ENCODE results near the gene CAMTA1.

CAMTA1 gene

GRCh38 chr1:7587773-7588456 is 802.7 kb downstream of the CAMTA1 start (continued):
- TF ChIP-seq ZNF18 (tag by site-specific recombination; IDR thresholded peaks at IDR 0.05) (no peak), ZFP41 (tag by site-specific recombination; IDR thresholded peaks at IDR 0.05; ENCODE audit: borderline replicate concordance) (no peak), ZFP3 (tag by site-specific recombination; IDR thresholded peaks at IDR 0.05; ENCODE audit: low read depth) (no peak)
- TF ChIP-seq, protein P1, sequence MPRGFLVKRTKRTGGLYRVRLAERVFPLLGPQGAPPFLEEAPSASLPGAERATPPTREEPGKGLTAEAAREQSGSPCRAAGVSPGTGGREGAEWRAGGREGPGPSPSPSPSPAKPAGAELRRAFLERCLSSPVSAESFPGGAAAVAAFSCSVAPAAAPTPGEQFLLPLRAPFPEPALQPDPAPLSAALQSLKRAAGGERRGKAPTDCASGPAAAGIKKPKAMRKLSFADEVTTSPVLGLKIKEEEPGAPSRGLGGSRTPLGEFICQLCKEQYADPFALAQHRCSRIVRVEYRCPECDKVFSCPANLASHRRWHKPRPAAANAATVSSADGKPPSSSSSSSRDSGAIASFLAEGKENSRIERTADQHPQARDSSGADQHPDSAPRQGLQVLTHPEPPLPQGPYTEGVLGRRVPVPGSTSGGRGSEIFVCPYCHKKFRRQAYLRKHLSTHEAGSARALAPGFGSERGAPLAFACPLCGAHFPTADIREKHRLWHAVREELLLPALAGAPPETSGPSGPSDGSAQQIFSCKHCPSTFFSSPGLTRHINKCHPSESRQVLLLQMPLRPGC (tag by site-specific recombination; IDR thresholded peaks at IDR 0.05): no peak

DNA sequence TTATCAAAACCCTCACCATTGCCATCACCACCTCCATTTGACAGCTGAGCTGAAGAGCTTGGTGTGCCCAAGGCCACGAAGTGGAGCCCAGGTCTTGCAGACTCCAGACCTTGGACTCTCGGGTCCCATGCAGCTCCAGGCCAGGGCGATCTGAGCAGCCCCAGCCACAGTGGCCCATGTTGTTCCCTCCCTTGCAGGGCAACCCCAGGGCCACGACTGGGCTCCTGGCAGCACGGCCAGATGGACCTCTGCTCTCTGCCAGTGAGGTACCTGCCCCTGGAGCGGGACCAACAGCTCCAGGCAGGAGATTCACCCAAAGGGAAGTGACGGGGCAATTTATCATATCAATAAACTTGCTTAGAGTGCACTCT is 803.2 kb downstream of the CAMTA1 start:
- ChIA-PET POLR2A (no interaction called here), CTCF (no interaction called here)
- no peaks in the 10 kb centered on the region for H3K4me1 ChIP-seq (ENCODE audit: control insufficient read depth, insufficient read depth, low read length)
- no peak for TF ChIP-seq PRDM1 (tag by site-specific recombination; IDR thresholded peaks at IDR 0.05)
- no peak for TF ChIP-seq ZEB2 (tag by site-specific recombination; IDR thresholded peaks at IDR 0.05)
- TF ChIP-seq OVOL3 (tag by site-specific recombination; IDR thresholded peaks at IDR 0.05): no peak
- no peak for TF ChIP-seq SCRT2 (tag by site-specific recombination; IDR thresholded peaks at IDR 0.05)
- TF ChIP-seq ZNF174 (tag by site-specific recombination; IDR thresholded peaks at IDR 0.05): no peak
- H3K4me3 ChIP-seq (ENCODE audit: low read depth, low read length): no peak overlapping the region
- no peak overlapping the region for H3K27ac ChIP-seq (ENCODE audit: extremely low read depth, low read depth, low read length)
- no peaks in the 10 kb centered on the region for H3K9me3 ChIP-seq (ENCODE audit: control insufficient read depth, insufficient read depth, low read depth, low read length)
- no peaks in the 10 kb centered on the region for H3K36me3 ChIP-seq (ENCODE audit: control insufficient read depth in 2 of 2, insufficient read depth in 1 of 2, low read length in 2 of 2)

DNA sequence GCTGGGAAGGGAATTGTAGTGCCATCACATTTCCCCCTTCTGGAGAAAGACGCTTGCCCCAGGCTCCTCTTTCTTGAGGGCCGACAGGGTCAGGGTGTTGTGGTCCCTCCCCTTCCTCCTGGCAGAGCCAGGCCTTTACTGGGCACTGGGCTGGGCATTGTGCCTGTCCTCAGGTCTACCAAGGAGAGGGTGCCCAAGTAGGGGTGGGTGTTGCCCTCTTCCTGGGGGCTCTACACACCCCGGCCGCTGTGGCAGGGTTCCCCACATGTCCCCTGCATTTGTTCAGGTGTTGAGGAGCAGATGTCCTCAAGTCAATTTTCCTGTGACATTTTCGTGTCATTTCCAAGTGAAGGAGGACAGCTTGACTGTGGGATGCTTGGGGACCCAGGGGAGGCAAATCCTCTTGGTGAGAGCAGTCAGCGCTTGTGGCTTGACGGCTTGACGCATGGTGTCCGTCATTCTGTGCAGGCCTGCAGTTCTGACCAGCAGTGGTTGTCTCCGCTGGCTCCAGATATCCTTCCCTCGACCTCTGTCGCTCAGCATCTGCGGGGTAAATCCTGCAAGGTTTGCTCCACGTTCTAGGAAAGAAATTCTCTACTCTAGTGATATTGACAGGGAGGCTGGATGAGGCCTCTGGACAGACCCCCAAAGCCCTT is 804.0 kb downstream of the CAMTA1 start:
- Histone ChIP-seq H3K9me3 (ENCODE audit: control insufficient read depth, insufficient read depth, low read depth, low read length) (no peaks in the 10 kb centered on the region), H3K27ac (ENCODE audit: extremely low read depth, low read depth, low read length) (no peak overlapping the region), H3K4me3 (ENCODE audit: low read depth, low read length) (no peak overlapping the region), H3K4me1 (ENCODE audit: control insufficient read depth, insufficient read depth, low read length) (no peaks in the 10 kb centered on the region), H3K36me3 (ENCODE audit: control insufficient read depth in 2 of 2, insufficient read depth in 1 of 2, low read length in 2 of 2) (no peaks in the 10 kb centered on the region)
- no peak for TF ChIP-seq ZNF394 (tag by site-specific recombination; IDR thresholded peaks at IDR 0.05; ENCODE audit: borderline replicate concordance)
- no peak for TF ChIP-seq PRDM4 (tag by site-specific recombination; IDR thresholded peaks at IDR 0.05)
- TF ChIP-seq HOXD13 (CRISPR knock-in tag; IDR thresholded peaks at IDR 0.05; ENCODE audit: borderline replicate concordance): no peak
- CTCF ChIA-PET: no interaction called here
- POLR2A ChIA-PET: no interaction called here

GRCh38 chr1:7589774-7590425 is 804.6 kb downstream of the CAMTA1 start:
- Histone ChIP-seq H3K27ac (ENCODE audit: extremely low read depth, low read depth, low read length) (no peak overlapping the region), H3K36me3 (ENCODE audit: control insufficient read depth in 2 of 2, insufficient read depth in 1 of 2, low read length in 2 of 2) (no peaks in the 10 kb centered on the region), H3K4me1 (ENCODE audit: control insufficient read depth, insufficient read depth, low read length) (no peaks in the 10 kb centered on the region), H3K9me3 (ENCODE audit: control insufficient read depth, insufficient read depth, low read depth, low read length) (no peaks in the 10 kb centered on the region), H3K4me3 (ENCODE audit: low read depth, low read length) (no peak overlapping the region)
- ChIA-PET POLR2A (no interaction called here), CTCF (interaction anchor here (0.6 to 0.9 kb wide), 2 partner anchors 34 to 50 kb away, joined by 3 to 4 read pairs; no protein-coding TSS in a partner anchor)
- TF ChIP-seq, protein P1 (tag by site-specific recombination; IDR thresholded peaks at IDR 0.05): no peak
- no peak for TF ChIP-seq BCL11A (tag by site-specific recombination; IDR thresholded peaks at IDR 0.05; ENCODE audit: low read depth)
- no peak for TF ChIP-seq ZNF837 (tag by site-specific recombination; IDR thresholded peaks at IDR 0.05)
- no peak for TF ChIP-seq ZNF214 (tag by site-specific recombination; IDR thresholded peaks at IDR 0.05; ENCODE audit: borderline replicate concordance)
- TF ChIP-seq ZNF692 (tag by site-specific recombination; IDR thresholded peaks at IDR 0.05): no peak

Data from HEK293 (cell line).